Breast epithelium (tissue), 4 donors: ENCODE measurements around the gene SLC35E4. TPM values are rescaled to one million over a fixed set of nuclear protein-coding genes. Genes with fewer than 3 reads are reported as not detected.
"Not testable (repeated sequence)": the region's sequence is repeated elsewhere in the genome, so short reads cannot be mapped to it uniquely, and the experiment has no call there.

Experiments
- DNase-seq, 2 donors: peaks; one replicate each; pipeline ENCODE4 v3.0.0-alpha.2; 2019; ENCODE audit warnings: low spot score in 2 of 2
- H3K27ac ChIP-seq, 2 donors: fragments of 200-600 bp; sonication (generic) in 1 of 2; one replicate each; pipeline ENCODE4 v1.5.1; 2016 to 2019; ENCODE audit warnings: mild to moderate bottlenecking in 1 of 2
- H3K27me3 ChIP-seq, 2 donors: fragments of 200-600 bp; sonication (generic) in 1 of 2; one replicate each; pipeline versions ENCODE4 v1.5.1 to v1.6.0; 2017 to 2019; ENCODE audit warnings: control low read depth in 1 of 2, mild to moderate bottlenecking in 1 of 2
- H3K36me3 ChIP-seq: fragments of 200-600 bp; one replicate; pipeline ENCODE4 v1.5.1; 2019
- H3K4me1 ChIP-seq, 2 donors: fragments of 200-600 bp; sonication (generic); one replicate each; pipeline ENCODE4 v1.5.1; 2016 to 2019; ENCODE audit warnings: control low read depth in 1 of 2
- H3K4me3 ChIP-seq, 3 donors: fragments of 200-600 bp; sonication (generic); 1 replicate in 2 of 3; 2 replicates in 1 of 3; pipeline ENCODE4 v1.5.1; 2016 to 2019; ENCODE audit warnings: mild to moderate bottlenecking in 3 of 3, moderate library complexity in 2 of 3
- H3K9me3 ChIP-seq, 2 donors: fragments of 200-600 bp; sonication (generic) in 1 of 2; one replicate each; pipeline ENCODE4 v1.5.1; 2016 to 2019; ENCODE audit warnings: control low read depth in 1 of 2
- POLR2A ChIP-seq: fragments of 450-650 bp; IDR thresholded peaks from one replicate; pipeline ENCODE4 v1.6.1; 2016; ENCODE audit warnings: antibody characterized with exemption, mild to moderate bottlenecking, moderate library complexity
- POLR2AphosphoS5 ChIP-seq, 3 donors: sonication (generic); formaldehyde crosslinking; IDR thresholded peaks; one replicate each; pipeline ENCODE4 v1.6.1; 2017; ENCODE audit warnings: antibody characterized with exemption in 3 of 3
- intact Hi-C: fragments of 100-400 bp; cut with DNase I; formaldehyde crosslinking; loops from one replicate; pipeline ENCODE4 v1.15.1; 2023; ENCODE audit warnings: low total_unique reads
- total RNA-seq, 3 donors: library from RNA; depleted of rRNA; stranded (reverse); fragments of >200 nt; gene quantifications; one replicate each; pipeline ENCODE4 v1.1.0, GENCODE V29; 2016
- TF ChIP-seq, protein P1 (sequence below), 3 donors: fragments of 450-650 bp; IDR thresholded peaks; one replicate each; pipeline ENCODE4 v1.5.1; 2016 to 2017; ENCODE audit warnings: antibody characterized with exemption in 3 of 3, mild to moderate bottlenecking in 3 of 3, moderate library complexity in 3 of 3

Gene SLC35E4
- total RNA-seq, 3 donors from 2014 or later: 3.4 to 8.5 (median 4.8) TPM

DNA sequence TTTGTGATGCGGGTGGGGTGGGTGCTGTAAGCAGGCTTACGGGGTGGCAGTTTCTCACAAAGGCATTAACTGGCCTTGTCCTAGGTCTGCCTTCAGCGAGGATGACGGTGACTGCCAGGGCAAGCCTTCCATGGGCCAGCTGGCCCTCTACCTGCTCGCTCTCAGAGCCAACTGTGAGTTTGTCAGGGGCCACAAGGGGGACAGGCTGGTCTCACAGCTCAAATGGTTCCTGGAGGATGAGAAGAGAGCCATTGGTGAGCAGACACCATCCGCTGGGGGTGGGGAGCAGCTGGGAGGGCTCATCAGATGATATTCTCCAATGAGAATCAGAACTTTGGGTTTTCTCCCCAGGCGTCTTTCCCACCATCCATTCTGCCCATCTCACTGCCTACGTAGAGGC, 22.8 kb upstream of the SLC35E4 start:
- H3K27me3 ChIP-seq: no peaks in the 10 kb centered on the region
- H3K4me1 ChIP-seq: no peaks in the 10 kb centered on the region
- no peak overlapping the region for H3K4me3 ChIP-seq
- H3K36me3 ChIP-seq: no peaks in the 10 kb centered on the region
- no peaks in the 10 kb centered on the region for H3K9me3 ChIP-seq
- no peak for DNase-seq
- TF ChIP-seq POLR2A (no peak), POLR2AphosphoS5 (IDR thresholded peaks at IDR 0.05) (no peak)
- TF ChIP-seq, protein P1, sequence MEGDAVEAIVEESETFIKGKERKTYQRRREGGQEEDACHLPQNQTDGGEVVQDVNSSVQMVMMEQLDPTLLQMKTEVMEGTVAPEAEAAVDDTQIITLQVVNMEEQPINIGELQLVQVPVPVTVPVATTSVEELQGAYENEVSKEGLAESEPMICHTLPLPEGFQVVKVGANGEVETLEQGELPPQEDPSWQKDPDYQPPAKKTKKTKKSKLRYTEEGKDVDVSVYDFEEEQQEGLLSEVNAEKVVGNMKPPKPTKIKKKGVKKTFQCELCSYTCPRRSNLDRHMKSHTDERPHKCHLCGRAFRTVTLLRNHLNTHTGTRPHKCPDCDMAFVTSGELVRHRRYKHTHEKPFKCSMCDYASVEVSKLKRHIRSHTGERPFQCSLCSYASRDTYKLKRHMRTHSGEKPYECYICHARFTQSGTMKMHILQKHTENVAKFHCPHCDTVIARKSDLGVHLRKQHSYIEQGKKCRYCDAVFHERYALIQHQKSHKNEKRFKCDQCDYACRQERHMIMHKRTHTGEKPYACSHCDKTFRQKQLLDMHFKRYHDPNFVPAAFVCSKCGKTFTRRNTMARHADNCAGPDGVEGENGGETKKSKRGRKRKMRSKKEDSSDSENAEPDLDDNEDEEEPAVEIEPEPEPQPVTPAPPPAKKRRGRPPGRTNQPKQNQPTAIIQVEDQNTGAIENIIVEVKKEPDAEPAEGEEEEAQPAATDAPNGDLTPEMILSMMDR (IDR thresholded peaks at IDR 0.05): no peak
- intact Hi-C loops: loop anchor here (10.0 kb wide), 1 partner anchor 312 kb away; no protein-coding TSS in a partner anchor
- no peak overlapping the region for H3K27ac ChIP-seq

DNA sequence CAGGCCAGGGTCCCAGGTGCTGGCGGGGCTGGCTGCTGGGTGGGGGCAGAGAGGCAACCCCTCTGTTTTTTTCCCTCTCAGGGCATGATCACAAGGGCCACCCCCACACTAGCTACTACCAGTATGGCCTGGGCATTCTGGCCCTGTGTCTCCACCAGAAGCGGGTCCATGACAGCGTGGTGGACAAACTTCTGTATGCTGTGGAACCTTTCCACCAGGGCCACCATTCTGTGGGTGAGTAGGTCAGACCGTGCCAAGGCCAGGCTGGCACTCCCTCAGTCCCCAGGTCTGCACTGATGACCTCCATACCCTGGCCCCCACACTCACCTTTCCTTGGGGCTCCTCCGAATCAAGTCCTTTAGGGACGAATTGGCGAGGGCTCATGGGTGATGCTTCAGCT, 21.3 kb upstream of the SLC35E4 start:
- Histone ChIP-seq H3K4me1 (no peaks in the 10 kb centered on the region), H3K4me3 (no peak overlapping the region), H3K27ac (no peak overlapping the region), H3K36me3 (no peaks in the 10 kb centered on the region), H3K9me3 (no peaks in the 10 kb centered on the region), H3K27me3 (no peaks in the 10 kb centered on the region)
- TF ChIP-seq POLR2A (no peak), POLR2AphosphoS5 (IDR thresholded peaks at IDR 0.05) (no peak)
- TF ChIP-seq, protein P1 (IDR thresholded peaks at IDR 0.05): no peak
- DNase-seq: no peak
- intact Hi-C loops: loop anchor here (10.0 kb wide), 1 partner anchor 311 kb away; no protein-coding TSS in a partner anchor

DNA sequence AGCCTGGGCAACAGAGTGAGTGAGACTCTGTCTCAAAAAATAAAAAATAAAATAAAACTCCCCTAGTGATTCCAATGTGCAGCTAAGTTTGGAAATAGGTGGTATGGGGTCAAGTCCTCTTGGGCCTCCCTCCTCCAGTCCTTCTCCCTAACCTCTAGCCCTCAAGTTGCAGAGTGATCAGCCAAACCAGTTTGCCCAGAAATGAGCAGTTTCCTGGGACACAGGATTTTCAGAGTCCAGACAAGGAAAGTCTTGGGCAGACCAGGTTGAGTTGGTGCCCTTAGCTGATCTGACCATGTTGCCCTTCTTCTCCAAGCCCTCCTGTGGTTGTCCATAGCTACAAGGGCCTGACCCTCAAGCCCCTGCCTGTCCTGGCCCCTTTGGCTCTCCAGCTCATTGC, 20.7 kb upstream of the SLC35E4 start:
- intact Hi-C loops: loop anchor here (10.0 kb wide), 1 partner anchor 310 kb away; no protein-coding TSS in a partner anchor
- no peaks in the 10 kb centered on the region for H3K36me3 ChIP-seq
- H3K27ac ChIP-seq: no peak overlapping the region
- no peak for TF ChIP-seq POLR2AphosphoS5 (IDR thresholded peaks at IDR 0.05)
- TF ChIP-seq, protein P1 (IDR thresholded peaks at IDR 0.05): no peak
- no peak for DNase-seq
- H3K27me3 ChIP-seq: no peaks in the 10 kb centered on the region
- no peaks in the 10 kb centered on the region for H3K9me3 ChIP-seq
- no peaks in the 10 kb centered on the region for H3K4me1 ChIP-seq
- H3K4me3 ChIP-seq: no peak overlapping the region

DNA sequence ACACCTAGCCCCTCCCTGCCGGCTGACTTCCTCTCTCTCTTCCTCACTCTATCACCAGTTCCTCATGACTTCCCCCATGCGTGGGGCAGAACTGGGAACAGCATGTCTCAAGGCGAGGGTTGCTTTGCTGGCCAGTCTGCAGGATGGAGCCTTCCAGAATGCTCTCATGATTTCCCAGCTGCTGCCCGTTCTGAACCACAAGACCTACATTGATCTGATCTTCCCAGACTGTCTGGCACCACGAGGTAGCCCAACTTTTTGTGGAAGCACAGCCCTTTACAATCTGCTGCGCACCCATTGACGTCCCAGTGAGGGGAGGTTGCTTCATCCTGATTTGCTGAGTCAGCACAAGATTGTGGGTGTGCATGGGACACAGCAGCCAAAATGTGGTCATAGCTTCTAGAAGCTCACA, 20.0 kb upstream of the SLC35E4 start:
- intact Hi-C loops: loop anchor here (10.0 kb wide), 1 partner anchor 309 kb away; no protein-coding TSS in a partner anchor
- TF ChIP-seq, protein P1 (IDR thresholded peaks at IDR 0.05): no peak
- no peak for TF ChIP-seq POLR2AphosphoS5 (IDR thresholded peaks at IDR 0.05)
- TF ChIP-seq POLR2A: no peak
- H3K27ac ChIP-seq: no peak overlapping the region
- DNase-seq: no peak
- H3K9me3 ChIP-seq: no peaks in the 10 kb centered on the region
- H3K27me3 ChIP-seq: no peaks in the 10 kb centered on the region
- H3K4me3 ChIP-seq: no peak overlapping the region
- H3K36me3 ChIP-seq: no peaks in the 10 kb centered on the region
- H3K4me1 ChIP-seq: no peaks in the 10 kb centered on the region

DNA sequence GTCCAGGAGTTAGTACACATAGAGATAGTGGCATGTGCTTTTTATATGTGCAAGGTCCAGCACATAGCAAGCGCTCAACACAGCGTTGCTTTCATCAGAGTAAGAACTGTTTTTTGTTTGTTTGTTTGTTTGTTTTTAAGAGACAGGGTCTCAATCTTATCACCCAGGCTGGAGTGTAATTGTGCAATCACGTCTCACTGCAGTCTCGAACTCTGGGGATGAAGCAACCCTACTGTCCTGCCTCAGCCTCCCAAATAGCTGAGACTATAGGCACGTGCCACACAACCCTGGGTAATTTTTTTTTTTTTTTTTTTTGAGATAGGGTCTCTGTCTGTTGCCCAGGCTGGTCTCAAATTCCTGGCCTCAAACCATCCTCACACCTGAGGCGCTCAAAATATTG, 17.8 kb upstream of the SLC35E4 start:
- H3K27ac ChIP-seq: no peak overlapping the region
- no peak for DNase-seq
- intact Hi-C loops: loop anchor here (10.0 kb wide), 1 partner anchor 307 kb away; no protein-coding TSS in a partner anchor

DNA sequence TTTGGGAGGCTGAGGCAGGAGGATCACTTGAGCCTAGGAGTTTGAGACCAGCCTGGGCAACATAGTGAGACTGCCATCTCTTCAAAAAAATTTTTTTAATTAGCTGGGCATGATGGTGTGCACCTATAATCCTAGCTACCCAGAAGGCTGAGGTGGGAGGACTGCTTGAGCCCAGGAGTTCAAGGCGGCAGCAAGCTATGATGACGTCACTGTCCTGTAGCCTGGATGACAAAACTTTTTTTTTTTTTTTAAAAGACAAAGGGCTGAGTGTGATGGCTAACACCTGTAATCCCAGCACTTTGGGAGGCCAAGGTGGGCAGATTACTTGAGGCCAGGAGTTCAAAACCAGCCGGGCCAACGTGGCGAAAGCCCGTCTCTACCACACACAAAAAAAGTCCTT, 15.7 kb upstream of the SLC35E4 start:
- intact Hi-C loops: loop anchor here (10.0 kb wide), 1 partner anchor 305 kb away; no protein-coding TSS in a partner anchor

More for the DNA sequence above, 17.8 kb upstream of the SLC35E4 start:
- H3K36me3 ChIP-seq: no peaks in the 10 kb centered on the region
- no peaks in the 10 kb centered on the region for H3K27me3 ChIP-seq
- H3K4me1 ChIP-seq: no peaks in the 10 kb centered on the region
- no peaks in the 10 kb centered on the region for H3K9me3 ChIP-seq
- TF ChIP-seq POLR2A: no peak
- TF ChIP-seq POLR2AphosphoS5 (IDR thresholded peaks at IDR 0.05): no peak
- TF ChIP-seq, protein P1 (IDR thresholded peaks at IDR 0.05): no peak
- no peak overlapping the region for H3K4me3 ChIP-seq

More for the DNA sequence above, 15.7 kb upstream of the SLC35E4 start:
- H3K9me3 ChIP-seq, H3K4me3 ChIP-seq, H3K27me3 ChIP-seq, H3K36me3 ChIP-seq, DNase-seq, H3K27ac ChIP-seq, H3K4me1 ChIP-seq: not testable (repeated sequence)
